GM18907 (cell line): ENCODE results near the gene YPEL2.
"Not testable (repeated sequence)": the region's sequence is repeated elsewhere in the genome, so short reads cannot be mapped to it uniquely, and the experiment has no call there.

Experiments
- ATAC-seq: cut with Tn5 transposase; IDR thresholded peaks from one replicate; pipeline ENCODE4 v1.9.1; 2021; ENCODE audit warnings: mild to moderate bottlenecking, moderate library complexity; ENCODE audit not compliant: unreplicated experiment

YPEL2 gene

GRCh38 chr17:59331129-59331928, at the start of gene YPEL2:
Gene YPEL2, plus strand, starts transcription at chr17:59331655. Its CDS starts 21,755 bp downstream, at chr17:59353410.
- peak; percentile 89 for ATAC-seq

- ATAC-seq, result no peak
Measured at GRCh38 chr17:59284317-59284716, 47.1 kb upstream of the YPEL2 start.

- no peak for ATAC-seq
Measured at GRCh38 chr17:59287452-59287851, 44.0 kb upstream of the YPEL2 start.

- ATAC-seq, result no peak
Measured at GRCh38 chr17:59287891-59288290, 43.6 kb upstream of the YPEL2 start.

- ATAC-seq, result no peak
Measured at GRCh38 chr17:59289981-59290301, 41.5 kb upstream of the YPEL2 start.

GRCh38 chr17:59290302-59290998, 41.0 kb upstream of the YPEL2 start:
- ATAC-seq, result not testable (repeated sequence)

GRCh38 chr17:59292174-59292523, 39.3 kb upstream of the YPEL2 start:
- no peak for ATAC-seq

GRCh38 chr17:59296190-59296589, 35.3 kb upstream of the YPEL2 start:
- ATAC-seq, result no peak

- no peak for ATAC-seq
Measured at GRCh38 chr17:59298521-59298920, 32.9 kb upstream of the YPEL2 start.

GRCh38 chr17:59299400-59300092, 31.9 kb upstream of the YPEL2 start:
- ATAC-seq, result no peak

GRCh38 chr17:59300941-59301340, 30.5 kb upstream of the YPEL2 start:
- no peak for ATAC-seq

- no peak for ATAC-seq
Measured at GRCh38 chr17:59304811-59305210, 26.6 kb upstream of the YPEL2 start.

GRCh38 chr17:59310263-59310920, 21.1 kb upstream of the YPEL2 start:
- no peak for ATAC-seq

- ATAC-seq, result no peak
Measured at GRCh38 chr17:59311051-59311468, 20.4 kb upstream of the YPEL2 start.

- ATAC-seq, result not testable (repeated sequence)
Measured at GRCh38 chr17:59311521-59311920, 19.9 kb upstream of the YPEL2 start.

- no peak for ATAC-seq
Measured at GRCh38 chr17:59315866-59316265, 15.6 kb upstream of the YPEL2 start.

- ATAC-seq, result no peak
Measured at GRCh38 chr17:59327121-59327980, 4.1 kb upstream of the YPEL2 start.

GRCh38 chr17:59327981-59328290, 3.5 kb upstream of the YPEL2 start:
- ATAC-seq, result no peak

- ATAC-seq, result no peak
Measured at GRCh38 chr17:59328601-59329000, 2.9 kb upstream of the YPEL2 start.

- no peak for ATAC-seq
Measured at GRCh38 chr17:59329176-59330052, 2.0 kb upstream of the YPEL2 start.
